Measurements from ENCODE around the gene GDPD4.

DNA sequence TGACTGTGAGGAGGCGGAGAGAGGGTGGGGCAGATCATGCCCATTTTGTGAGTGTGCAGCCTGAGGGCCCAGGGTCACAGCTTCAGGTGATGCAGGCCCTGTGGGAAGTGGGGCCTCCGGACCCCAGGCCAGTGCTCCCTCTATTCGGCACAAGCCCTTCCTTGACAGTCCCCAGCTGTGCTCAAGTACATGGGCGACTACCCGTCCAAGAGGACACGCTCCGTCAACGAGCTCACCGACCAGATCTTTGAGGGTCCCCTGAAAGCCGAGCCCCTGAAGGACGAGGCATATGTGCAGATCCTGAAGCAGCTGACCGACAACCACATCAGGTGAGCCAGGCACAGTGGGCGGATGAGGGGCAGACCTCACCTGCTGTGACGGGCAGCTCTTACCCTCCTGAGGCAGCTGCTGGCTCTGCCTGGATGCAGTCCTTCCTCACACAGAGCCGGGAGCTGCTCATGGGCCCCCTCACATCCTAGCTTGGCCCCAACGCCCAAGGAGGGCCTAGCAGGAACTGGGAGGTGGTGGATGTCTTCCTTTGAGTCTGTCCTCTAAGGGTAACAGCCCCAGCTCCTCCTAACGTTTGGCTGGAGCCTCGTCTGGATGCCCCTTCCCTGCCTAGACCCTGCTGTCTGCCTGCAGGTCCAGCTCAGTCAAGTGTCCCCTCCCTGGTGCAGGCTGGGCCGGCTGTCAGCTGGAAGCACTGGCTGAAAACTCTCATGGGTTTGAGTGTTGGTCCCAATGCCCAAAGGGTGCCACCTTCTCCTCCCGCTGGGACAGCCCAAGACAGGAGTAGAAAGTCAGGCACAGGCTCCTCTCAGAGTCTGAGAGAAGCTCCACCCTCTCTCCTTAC is 97.4 kb downstream of the GDPD4 start:
- TF ChIP-seq, protein P1, sequence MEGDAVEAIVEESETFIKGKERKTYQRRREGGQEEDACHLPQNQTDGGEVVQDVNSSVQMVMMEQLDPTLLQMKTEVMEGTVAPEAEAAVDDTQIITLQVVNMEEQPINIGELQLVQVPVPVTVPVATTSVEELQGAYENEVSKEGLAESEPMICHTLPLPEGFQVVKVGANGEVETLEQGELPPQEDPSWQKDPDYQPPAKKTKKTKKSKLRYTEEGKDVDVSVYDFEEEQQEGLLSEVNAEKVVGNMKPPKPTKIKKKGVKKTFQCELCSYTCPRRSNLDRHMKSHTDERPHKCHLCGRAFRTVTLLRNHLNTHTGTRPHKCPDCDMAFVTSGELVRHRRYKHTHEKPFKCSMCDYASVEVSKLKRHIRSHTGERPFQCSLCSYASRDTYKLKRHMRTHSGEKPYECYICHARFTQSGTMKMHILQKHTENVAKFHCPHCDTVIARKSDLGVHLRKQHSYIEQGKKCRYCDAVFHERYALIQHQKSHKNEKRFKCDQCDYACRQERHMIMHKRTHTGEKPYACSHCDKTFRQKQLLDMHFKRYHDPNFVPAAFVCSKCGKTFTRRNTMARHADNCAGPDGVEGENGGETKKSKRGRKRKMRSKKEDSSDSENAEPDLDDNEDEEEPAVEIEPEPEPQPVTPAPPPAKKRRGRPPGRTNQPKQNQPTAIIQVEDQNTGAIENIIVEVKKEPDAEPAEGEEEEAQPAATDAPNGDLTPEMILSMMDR (IDR thresholded peaks at IDR 0.05; ENCODE audit: low read length), result no peak
- TF ChIP-seq EZH2phosphoT487 (IDR thresholded peaks at IDR 0.05; ENCODE audit: low read length) (no peak), EZH2 (optimal IDR thresholded peaks at IDR 0.05; ENCODE audit: low read depth, low read length) (no peak)

All from MM.1S (cell line).